H1 (cell line): ENCODE measurements around the gene LRFN3. TPM values are rescaled to one million over a fixed set of nuclear protein-coding genes. Genes with fewer than 3 reads are reported as not detected.

Experiments
- polyA plus RNA-seq, 7 experiments: library from polyadenylated mRNA; depleted of rRNA in 3 of 7; stranded (reverse) in 5 of 7; unstranded in 2 of 7; fragments of >200 nt in 5 of 7; fragments of 200-250 nt in 2 of 7; gene quantifications; 1 replicate in 5 of 7; 2 replicates in 1 of 7; 4 replicates in 1 of 7; pipeline versions ENCODE4 v1.2.1 to v1.2.3, GENCODE V29; 2011 to 2013; ENCODE audit warnings: missing spikeins in 2 of 7, mixed read lengths in 2 of 7
- total RNA-seq: library from RNA; stranded (reverse); fragmentation: NEBNext Ultra II Directional; extraction: Animal tissue kit (Norgen Biotek cat#: 25700); gene quantifications from 2 replicates; pipeline ENCODE4 v1.2.1, GENCODE V29; 2021
- TF ChIP-seq, protein P1 (sequence below): IDR thresholded peaks from 2 replicates; pipeline ENCODE4 v1.6.1; 2011; ENCODE audit warnings: low read depth, mild to moderate bottlenecking, low read length; ENCODE audit not compliant: insufficient read depth

The LRFN3 gene
- total and polyA plus RNA-seq, 2 of the 8 experiments (the other 6 are each of a cell fraction or from before 2014, with no cell fraction given): 4.6 to 16.8 TPM

DNA sequence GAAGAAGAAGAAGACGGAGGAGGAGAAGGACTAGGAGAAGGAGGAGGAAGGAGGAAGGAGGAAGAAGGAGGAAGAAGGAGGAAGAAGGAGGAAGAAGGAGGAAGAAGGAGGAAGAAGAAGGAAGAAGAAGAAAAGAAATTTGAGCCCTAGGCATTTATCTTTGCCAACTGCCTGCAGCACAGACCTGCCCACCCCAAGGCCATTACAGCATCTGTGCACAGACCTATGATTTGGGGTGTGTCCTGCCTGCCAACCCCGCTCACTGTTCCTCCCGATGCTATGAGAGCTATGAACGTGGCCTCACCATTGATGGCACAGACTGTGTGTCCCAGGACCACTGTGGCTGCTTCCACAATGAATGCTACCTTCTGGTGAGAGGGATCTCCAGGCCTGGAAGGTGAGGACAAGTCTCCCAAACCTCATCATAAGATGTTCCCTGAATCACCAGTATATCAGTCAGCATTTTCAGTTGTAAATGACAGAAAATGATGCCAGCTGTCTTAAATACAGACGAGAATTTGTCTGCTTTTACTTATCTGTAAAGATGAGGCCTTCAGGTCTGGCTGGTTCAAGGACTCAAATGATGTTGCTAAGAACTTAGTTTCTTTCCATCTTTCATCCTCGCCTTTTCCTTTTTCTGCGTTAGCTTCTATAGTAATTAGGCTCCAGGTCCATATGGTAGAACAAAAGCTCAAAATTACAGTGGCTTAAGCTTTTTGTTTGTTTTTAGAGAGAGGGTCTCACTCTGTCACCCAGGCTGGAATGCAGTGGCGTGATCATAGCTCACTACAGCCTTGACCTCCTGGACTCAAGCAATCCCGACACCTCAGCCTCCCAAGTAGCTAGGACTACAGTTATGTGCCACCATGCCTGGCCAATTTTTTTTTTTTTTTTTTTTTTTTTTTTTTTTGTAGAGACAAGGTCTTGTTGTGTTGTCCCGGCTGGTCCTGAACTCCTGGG lies 54.9 kb downstream of the LRFN3 start (continued):
- TF ChIP-seq, protein P1, sequence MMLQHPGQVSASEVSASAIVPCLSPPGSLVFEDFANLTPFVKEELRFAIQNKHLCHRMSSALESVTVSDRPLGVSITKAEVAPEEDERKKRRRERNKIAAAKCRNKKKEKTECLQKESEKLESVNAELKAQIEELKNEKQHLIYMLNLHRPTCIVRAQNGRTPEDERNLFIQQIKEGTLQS: no peak
